Fibroblast of villous mesenchyme (primary cell): Measurements from ENCODE around the gene ARID4A. TPM values are rescaled to one million over a fixed set of nuclear protein-coding genes. Genes with fewer than 3 reads are reported as not detected.
A peak's percentile ranks its signal among the peaks of the same experiment; 100 is the strongest.
"Not testable (repeated sequence)": the region's sequence is repeated elsewhere in the genome, so short reads cannot be mapped to it uniquely, and the experiment has no call there.

Experiments
- DNase-seq: peaks from one replicate; pipeline ENCODE4 v3.0.0-alpha.2; 2010; ENCODE audit warnings: low read depth
- H3K4me3 ChIP-seq: 2 replicates; pipeline ENCODE4 v1.5.1; 2011; ENCODE audit warnings: low read depth, mild to moderate bottlenecking, low read length
- CTCF ChIP-seq: IDR thresholded peaks from 2 replicates; pipeline ENCODE4 v1.5.1; 2012; ENCODE audit warnings: low read depth, mild to moderate bottlenecking, low read length; ENCODE audit not compliant: insufficient read depth
- total RNA-seq: library from RNA; depleted of rRNA; stranded (reverse); fragments of >200 nt; gene quantifications from 2 replicates; pipeline ENCODE4 v1.2.3, GENCODE V29; 2012

ARID4A gene, protein sequence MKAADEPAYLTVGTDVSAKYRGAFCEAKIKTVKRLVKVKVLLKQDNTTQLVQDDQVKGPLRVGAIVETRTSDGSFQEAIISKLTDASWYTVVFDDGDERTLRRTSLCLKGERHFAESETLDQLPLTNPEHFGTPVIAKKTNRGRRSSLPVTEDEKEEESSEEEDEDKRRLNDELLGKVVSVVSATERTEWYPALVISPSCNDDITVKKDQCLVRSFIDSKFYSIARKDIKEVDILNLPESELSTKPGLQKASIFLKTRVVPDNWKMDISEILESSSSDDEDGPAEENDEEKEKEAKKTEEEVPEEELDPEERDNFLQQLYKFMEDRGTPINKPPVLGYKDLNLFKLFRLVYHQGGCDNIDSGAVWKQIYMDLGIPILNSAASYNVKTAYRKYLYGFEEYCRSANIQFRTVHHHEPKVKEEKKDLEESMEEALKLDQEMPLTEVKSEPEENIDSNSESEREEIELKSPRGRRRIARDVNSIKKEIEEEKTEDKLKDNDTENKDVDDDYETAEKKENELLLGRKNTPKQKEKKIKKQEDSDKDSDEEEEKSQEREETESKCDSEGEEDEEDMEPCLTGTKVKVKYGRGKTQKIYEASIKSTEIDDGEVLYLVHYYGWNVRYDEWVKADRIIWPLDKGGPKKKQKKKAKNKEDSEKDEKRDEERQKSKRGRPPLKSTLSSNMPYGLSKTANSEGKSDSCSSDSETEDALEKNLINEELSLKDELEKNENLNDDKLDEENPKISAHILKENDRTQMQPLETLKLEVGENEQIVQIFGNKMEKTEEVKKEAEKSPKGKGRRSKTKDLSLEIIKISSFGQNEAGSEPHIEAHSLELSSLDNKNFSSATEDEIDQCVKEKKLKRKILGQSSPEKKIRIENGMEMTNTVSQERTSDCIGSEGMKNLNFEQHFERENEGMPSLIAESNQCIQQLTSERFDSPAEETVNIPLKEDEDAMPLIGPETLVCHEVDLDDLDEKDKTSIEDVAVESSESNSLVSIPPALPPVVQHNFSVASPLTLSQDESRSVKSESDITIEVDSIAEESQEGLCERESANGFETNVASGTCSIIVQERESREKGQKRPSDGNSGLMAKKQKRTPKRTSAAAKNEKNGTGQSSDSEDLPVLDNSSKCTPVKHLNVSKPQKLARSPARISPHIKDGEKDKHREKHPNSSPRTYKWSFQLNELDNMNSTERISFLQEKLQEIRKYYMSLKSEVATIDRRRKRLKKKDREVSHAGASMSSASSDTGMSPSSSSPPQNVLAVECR
- total RNA-seq = 10.8 and 11.9 TPM in 2 replicates

- DNase-seq = no peak
- peak within 1 kb of the TSS; percentile 99 for H3K4me3 ChIP-seq
- TF ChIP-seq CTCF = no peak
Measured at GRCh38 chr14:58298477-58299400, at the start of gene ARID4A. Gene ARID4A (plus strand): TSS chr14:58298555. CDS start chr14:58299855, 1,300 bp downstream.

GRCh38 chr14:58249611-58250010 is 48.7 kb upstream of the ARID4A start:
- DNase-seq = no peak
- TF ChIP-seq CTCF = no peak
- no peak overlapping the region for H3K4me3 ChIP-seq

DNA sequence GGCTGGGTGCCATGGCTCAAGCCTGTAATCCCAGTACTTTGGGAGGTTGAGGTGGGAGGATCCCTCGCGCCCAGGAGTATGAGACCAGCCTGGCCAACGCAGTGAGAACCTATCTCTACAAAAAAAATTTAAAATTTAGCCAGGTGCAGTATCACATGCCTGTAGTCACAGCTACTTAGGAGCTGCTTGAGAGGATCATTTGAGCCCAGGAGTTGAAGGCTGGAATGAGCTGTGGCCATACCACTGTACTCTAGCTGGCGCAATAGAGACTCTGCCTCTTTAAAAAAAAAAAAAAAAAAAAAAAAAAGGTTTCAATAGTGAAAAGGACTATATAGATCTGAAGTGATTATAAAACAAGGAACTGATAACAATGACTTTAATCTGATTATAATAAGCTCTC is 40.2 kb upstream of the ARID4A start:
- peak; percentile 4 for TF ChIP-seq CTCF
- H3K4me3 ChIP-seq = no peak overlapping the region
- no peak for DNase-seq

GRCh38 chr14:58262005-58262404 is 36.4 kb upstream of the ARID4A start:
- not testable (repeated sequence) for H3K4me3 ChIP-seq, DNase-seq

GRCh38 chr14:58265401-58265800 is 33.0 kb upstream of the ARID4A start:
- no peak for DNase-seq
- TF ChIP-seq CTCF = no peak

DNA sequence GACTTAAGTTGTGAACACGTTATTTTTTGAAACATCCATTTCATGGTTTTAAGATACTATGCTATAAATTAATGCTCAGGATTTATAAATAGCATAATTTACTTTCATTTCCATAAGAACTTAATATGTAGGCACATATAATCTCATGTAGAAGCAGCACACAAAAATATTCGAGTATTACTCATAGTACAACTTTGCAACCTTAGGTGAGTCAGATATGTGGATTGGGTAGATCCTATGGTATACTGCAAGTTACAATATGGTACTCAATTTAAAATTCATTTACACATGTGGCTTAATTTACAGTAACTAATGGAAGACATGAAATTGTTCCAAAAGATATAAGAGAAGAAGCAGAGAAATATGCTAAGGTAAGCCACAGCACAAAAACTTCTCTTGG is 27.7 kb upstream of the ARID4A start:
- TF ChIP-seq CTCF = no peak

More at GRCh38 chr14:58265401-58265800, 33.0 kb upstream of the ARID4A start:
- H3K4me3 ChIP-seq = no peak overlapping the region

More for the DNA sequence above, 27.7 kb upstream of the ARID4A start:
- no peak overlapping the region for H3K4me3 ChIP-seq
- DNase-seq = no peak
